GM10847 (cell line): Measurements from ENCODE around the gene OR4K17.

Experiments used
- POLR2A ChIP-seq: IDR thresholded peaks from 2 replicates; pipeline ENCODE4 v1.6.1; 2011; ENCODE audit not compliant: insufficient read length; ENCODE audit errors: extremely low read depth

OR4K17 gene, protein sequence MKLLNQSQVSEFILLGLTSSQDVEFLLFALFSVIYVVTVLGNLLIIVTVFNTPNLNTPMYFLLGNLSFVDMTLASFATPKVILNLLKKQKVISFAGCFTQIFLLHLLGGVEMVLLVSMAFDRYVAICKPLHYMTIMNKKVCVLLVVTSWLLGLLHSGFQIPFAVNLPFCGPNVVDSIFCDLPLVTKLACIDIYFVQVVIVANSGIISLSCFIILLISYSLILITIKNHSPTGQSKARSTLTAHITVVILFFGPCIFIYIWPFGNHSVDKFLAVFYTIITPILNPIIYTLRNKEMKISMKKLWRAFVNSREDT

DNA sequence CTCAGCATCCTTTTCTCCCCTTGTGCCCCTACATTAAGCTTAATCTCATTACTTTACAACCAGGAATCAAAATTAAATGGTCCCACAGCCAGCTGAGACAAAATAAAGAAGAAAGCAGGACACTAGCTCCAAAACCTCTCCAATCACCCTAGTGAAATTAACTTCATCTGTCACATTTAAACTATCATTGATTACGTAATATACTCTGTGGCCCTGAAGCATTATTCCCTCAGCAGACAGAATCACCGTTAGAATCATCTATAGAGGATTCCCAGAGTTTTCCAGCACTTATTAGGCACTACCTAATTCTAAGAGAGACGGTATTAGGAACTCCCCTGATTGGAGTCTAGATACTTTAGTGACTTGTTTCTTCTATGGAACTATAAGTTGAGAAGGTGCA is at the start of gene OR4K17:
TSS of gene OR4K17 (plus strand) at position 302 of the 400 bp plus-strand sequence. CDS start 6,761 bp downstream, outside the sequence.
- no peak for TF ChIP-seq POLR2A

DNA sequence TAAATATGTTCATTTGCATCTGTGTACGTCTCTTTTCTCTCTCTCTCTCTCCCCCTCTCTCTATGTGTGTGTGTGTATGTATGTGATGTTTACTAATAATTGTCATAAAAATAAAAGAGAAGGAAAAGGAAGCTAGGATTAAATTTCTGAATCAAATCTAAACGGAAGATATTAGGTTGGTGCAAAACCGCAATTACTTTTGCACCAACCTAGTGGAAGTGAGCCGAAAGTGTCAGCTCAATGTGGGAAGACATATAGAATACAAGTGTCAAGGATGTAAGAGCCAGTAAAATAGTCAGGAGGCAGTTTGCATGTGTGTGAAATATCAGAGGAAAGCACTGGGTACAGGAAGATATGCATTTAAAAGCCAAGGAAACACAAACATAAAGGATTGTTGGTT is 18.5 kb upstream of the OR4K17 start:
- TF ChIP-seq POLR2A: no peak

DNA sequence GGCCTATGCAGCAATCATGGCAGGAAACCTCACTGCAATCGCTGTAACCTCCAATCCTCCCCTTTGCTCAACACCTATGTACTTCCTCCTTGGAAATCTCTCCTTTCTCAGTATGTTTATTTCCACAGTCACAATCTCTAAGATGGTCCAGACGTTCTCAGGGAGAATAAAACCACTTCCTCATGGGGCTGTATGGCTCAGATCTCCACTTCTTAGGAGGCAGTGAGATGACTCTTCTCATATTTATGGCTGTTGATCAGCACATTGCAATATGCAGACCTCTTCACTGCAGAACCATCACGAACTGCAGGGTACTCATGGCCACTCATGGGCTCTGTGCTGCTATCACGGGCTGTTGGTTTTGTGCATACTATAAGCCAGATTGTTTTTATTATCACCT is 17.1 kb upstream of the OR4K17 start:
- no peak for TF ChIP-seq POLR2A

DNA sequence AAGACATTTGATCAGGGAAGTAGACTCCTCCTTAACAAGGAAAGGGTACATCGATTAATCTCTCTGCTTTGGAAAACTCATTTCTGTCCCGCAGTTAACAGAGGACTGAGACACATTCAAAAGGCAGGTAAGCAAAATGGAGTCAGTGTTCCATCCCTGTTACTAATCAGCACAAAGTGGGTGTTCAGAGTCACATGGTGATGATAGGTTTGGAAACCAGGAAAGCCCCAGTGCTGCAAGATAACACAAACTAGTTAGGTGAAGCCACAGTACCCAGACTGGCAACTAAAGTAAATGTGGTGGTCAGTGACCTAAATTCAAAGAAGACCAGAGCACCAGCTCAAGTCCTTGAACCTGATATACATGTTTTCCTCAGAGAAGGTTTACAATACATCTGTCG is 1.8 kb downstream of the OR4K17 start:
- no peak for TF ChIP-seq POLR2A

DNA sequence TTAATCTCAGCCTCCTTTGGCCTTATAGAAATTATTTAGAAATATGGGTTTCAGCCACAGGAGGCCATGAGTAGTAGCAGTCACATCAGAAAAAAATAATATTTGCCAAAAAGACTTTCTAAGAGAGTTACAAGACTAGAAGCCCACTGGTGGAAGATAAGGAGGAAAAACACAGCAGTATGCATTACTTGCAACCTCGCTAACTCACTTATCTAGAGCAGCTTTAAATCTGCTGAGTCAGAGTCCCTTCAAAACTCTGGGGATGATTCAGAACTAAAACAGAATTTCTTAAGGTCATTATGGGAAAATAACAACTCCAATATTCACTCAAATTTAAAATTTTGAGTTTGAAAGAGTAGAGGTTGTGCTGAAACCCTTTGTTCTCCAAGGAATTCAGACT is 6.2 kb downstream of the OR4K17 start:
- TF ChIP-seq POLR2A: no peak

DNA sequence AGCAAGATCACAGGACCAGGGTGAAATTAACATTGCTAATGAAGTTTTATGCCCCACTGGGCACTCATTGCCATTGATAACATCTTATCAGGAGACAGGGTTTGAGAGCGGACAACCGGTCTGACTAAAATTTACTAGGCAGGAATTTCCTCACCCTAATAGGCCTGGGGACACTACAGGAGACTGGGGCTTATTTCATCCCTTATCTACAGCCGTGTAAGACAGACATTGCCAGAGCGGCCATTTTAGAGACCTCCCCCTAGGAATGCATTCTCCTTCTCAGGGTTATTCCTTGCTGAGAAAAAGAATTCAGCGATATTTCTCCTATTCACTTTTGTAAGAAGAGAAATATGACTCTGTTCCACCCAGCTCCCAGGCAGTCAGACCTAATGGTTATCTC is 8.3 kb downstream of the OR4K17 start:
- TF ChIP-seq POLR2A: no peak

DNA sequence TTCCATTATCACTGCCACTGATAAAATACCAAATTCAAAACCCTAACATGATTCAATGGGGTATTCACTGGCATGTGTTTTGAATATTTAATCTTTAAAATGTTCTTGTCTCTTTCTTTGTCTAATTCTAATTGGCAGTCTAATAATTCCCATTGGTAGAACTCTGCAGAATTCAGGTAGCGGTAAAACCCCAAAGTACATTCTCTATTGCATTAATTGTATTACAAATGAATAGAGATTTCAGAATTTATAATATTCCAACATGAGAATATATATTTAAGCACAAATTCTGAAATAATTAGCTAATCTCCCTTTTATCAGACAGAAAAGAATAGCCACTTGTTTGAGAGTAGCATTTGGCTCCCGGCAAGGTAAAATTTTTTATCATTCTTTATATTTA is 28.0 kb downstream of the OR4K17 start, which contains the start of gene OR4N5:
TSS of gene OR4N5 (plus strand) at position 301 of the 400 bp plus-strand sequence. CDS start 4,916 bp downstream, outside the sequence.
- TF ChIP-seq POLR2A: no peak

DNA sequence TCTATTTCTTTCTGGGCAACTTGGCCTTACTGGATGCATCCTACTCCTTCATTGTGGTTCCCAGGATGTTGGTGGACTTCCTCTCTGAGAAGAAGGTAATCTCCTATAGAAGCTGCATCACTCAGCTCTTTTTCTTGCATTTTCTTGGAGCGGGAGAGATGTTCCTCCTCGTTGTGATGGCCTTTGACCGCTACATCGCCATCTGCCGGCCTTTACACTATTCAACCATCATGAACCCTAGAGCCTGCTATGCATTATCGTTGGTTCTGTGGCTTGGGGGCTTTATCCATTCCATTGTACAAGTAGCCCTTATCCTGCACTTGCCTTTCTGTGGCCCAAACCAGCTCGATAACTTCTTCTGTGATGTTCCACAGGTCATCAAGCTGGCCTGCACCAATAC is 33.4 kb downstream of the OR4K17 start:
- no peak for TF ChIP-seq POLR2A

DNA sequence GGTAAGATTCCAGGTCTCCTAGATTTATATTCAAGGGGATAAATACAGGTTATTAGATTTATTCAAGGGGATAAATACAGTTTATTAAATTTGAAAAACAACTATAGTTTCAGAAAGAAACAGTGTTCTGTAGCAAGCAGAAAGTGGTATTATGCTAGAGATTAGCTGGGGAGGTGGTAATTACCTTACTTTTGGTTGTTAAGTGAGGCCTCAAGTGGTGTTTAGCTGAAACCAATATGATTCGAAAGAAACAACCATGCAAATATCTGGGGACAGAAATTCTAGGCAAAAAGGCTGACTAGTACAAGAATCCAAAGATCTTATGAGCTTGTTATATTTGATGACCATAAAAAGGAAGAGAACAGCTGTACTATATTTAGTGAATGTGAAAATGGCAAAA is 34.3 kb downstream of the OR4K17 start:
- TF ChIP-seq POLR2A: no peak

DNA sequence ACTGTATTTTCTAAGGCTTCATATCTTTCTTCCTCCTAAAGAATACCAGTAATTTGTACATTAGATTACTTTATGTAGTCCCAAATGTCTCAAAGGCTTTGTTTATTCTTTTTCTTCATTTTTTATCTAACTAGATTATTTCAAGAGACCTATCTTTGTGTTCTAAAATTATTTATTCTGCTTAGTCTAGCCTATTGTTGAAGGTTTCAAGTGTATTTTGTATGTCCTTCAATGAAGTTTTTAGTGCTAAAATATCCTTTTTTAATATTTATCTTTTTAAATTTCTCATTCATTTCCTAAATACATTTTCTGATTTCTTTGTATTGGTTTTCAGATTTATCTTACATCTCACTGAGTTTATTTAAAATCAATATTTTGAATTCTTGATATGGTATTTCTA is 53.9 kb downstream of the OR4K17 start:
- no peak for TF ChIP-seq POLR2A

DNA sequence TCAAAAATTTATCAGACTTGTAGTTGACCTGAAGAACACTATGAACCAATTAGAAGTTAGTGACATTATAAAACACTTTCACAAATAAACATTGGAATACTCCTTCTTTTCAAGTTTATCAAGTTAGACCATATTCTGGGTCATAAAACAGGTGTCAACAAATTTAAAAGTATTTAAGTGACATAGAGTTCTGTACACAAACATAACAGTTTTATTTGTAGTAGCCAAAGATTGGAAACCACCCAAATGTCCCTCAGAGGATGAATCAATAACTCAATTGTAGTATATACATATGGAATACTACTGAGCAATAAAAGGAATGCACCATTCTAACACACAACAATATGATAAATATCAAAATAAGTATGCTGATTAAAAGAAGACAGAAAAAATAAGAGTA is 56.6 kb downstream of the OR4K17 start:
- no peak for TF ChIP-seq POLR2A
